A673 (cell line): ENCODE data around the gene PIK3R1. TPM values are rescaled to one million over a fixed set of nuclear protein-coding genes. Genes with fewer than 3 reads are reported as not detected.

Experiments
- BruUV-seq: library from RNA; stranded (reverse); fragments of 400-500 nt; replicated peaks from 2 replicates; lab custom pipeline; 2021; lab: Mats Ljungman, UMichigan
- CTCF ChIA-PET: fragments of 300-600 bp; sonication (Branson Sonifier 250); formaldehyde crosslinking; loops from one replicate; lab custom pipeline; 2022; ENCODE audit warnings: antibody characterized with exemption; lab: Charles Lee
- POLR2A ChIA-PET: fragments of 300-600 bp; sonication (Branson Sonifier 250); formaldehyde crosslinking; loops from one replicate; lab custom pipeline; 2022; ENCODE audit warnings: antibody characterized with exemption; ENCODE audit not compliant: low non-redundant PET; lab: Charles Lee
- DNase-seq: peaks from one replicate; pipeline ENCODE4 v3.0.0-alpha.2; 2015; ENCODE audit warnings: low spot score
- H3K27ac ChIP-seq: fragments of 200-600 bp; sonication (generic); 2 replicates; pipeline ENCODE4 v1.5.1; 2016; ENCODE audit warnings: mixed run types, low read depth, mild to moderate bottlenecking, mixed read lengths, antibody characterized with exemption, low read length; ENCODE audit not compliant: poor library complexity, severe bottlenecking
- H3K27me3 ChIP-seq: fragments of 200-600 bp; sonication (generic); replicated peaks from 2 replicates; pipeline ENCODE4 v1.6.1; 2017; ENCODE audit warnings: mixed run types, low read depth, mild to moderate bottlenecking, mixed read lengths, antibody characterized with exemption, low read length; ENCODE audit not compliant: insufficient read depth, poor library complexity
- H3K36me3 ChIP-seq: fragments of 200-600 bp; sonication (generic); 2 replicates; pipeline ENCODE4 v1.6.1; 2016; ENCODE audit warnings: mixed run types, mild to moderate bottlenecking, mixed read lengths, antibody characterized with exemption, low read length; ENCODE audit not compliant: insufficient read depth, poor library complexity, severe bottlenecking
- H3K4me1 ChIP-seq: fragments of 200-600 bp; sonication (generic); 2 replicates; pipeline ENCODE4 v1.6.1; 2017; ENCODE audit warnings: mixed run types, mild to moderate bottlenecking, mixed read lengths, antibody characterized with exemption, low read length; ENCODE audit not compliant: insufficient read depth, poor library complexity, severe bottlenecking
- H3K4me3 ChIP-seq: fragments of 200-600 bp; sonication (generic); 2 replicates; pipeline ENCODE4 v1.5.1; 2016; ENCODE audit warnings: low read depth, mixed run types, mild to moderate bottlenecking, mixed read lengths, low read length; ENCODE audit not compliant: poor library complexity, severe bottlenecking
- H3K9me3 ChIP-seq: fragments of 200-600 bp; sonication (generic); 2 replicates; pipeline ENCODE4 v1.6.1; 2016; ENCODE audit warnings: mixed run types, low read depth, mild to moderate bottlenecking, mixed read lengths, antibody characterized with exemption, low read length; ENCODE audit not compliant: poor library complexity, severe bottlenecking
- CTCF ChIP-seq: fragments of 300-800, 200-600 bp; sonication (generic); conservative IDR thresholded peaks from 2 replicates; pipeline ENCODE4 v1.5.1; 2017; ENCODE audit warnings: low read depth, mild to moderate bottlenecking, antibody characterized with exemption, low read length, moderate library complexity, mixed read lengths
- EZH2 ChIP-seq: fragments of 200-600 bp; sonication (generic); IDR thresholded peaks from 2 replicates; pipeline ENCODE4 v1.6.1; 2017; ENCODE audit warnings: borderline replicate concordance, low read depth, mild to moderate bottlenecking, mixed read lengths, antibody characterized with exemption, low read length; ENCODE audit not compliant: poor library complexity, severe bottlenecking
- intact Hi-C: fragments of 100-400 bp; cut with micrococcal nuclease; formaldehyde crosslinking; loops from one replicate; pipeline ENCODE4 v1.10.0; 2022; ENCODE audit not compliant: unreplicated experiment
- total RNA-seq: library from RNA; stranded (reverse); gene quantifications from 2 replicates; pipeline ENCODE4 v1.2.3, GENCODE V29; 2021

Gene PIK3R1
- total RNA-seq, 1 experiment from 2014 or later, result 57.9 TPM

- DNase-seq, result no peak
- Histone ChIP-seq H3K27me3 (no peaks in the 10 kb centered on the region), H3K9me3 (no peaks in the 10 kb centered on the region), H3K4me3 (no peak overlapping the region), H3K27ac (no peak overlapping the region), H3K4me1 (peaks cover 53% of the 10 kb centered on the region), H3K36me3 (no peaks in the 10 kb centered on the region)
- TF ChIP-seq CTCF, result no peak
- TF ChIP-seq EZH2, result no peak
- BruUV-seq, result no TSS peak
- ChIA-PET POLR2A (interaction anchor here (0.7 kb wide), 1 partner anchor 345 kb away, joined by 4 read pairs; no protein-coding TSS in a partner anchor), CTCF (no interaction called here)
- intact Hi-C loops, result no loop called here
Measured at GRCh38 chr5:68237715-68238114, 22.2 kb downstream of the PIK3R1 start.

- H3K36me3 ChIP-seq, result peaks cover 3% of the 10 kb centered on the region
- H3K9me3 ChIP-seq, result no peaks in the 10 kb centered on the region
- no peaks in the 10 kb centered on the region for H3K27me3 ChIP-seq
- H3K27ac ChIP-seq, result no peak overlapping the region
- intact Hi-C loops, result no loop called here
- no peak overlapping the region for H3K4me3 ChIP-seq
- ChIA-PET CTCF (no interaction called here), POLR2A (no interaction called here)
- no TSS peak for BruUV-seq
- no peak for DNase-seq
- TF ChIP-seq EZH2 (no peak), CTCF (no peak)
- H3K4me1 ChIP-seq, result peaks cover 70% of the 10 kb centered on the region
Measured at GRCh38 chr5:68239487-68239886, 23.9 kb downstream of the PIK3R1 start.

- DNase-seq, result no peak
- CTCF ChIA-PET, result no interaction called here
- Histone ChIP-seq H3K36me3 (peaks cover 3% of the 10 kb centered on the region), H3K4me3 (no peak overlapping the region), H3K27ac (no peak overlapping the region), H3K27me3 (no peaks in the 10 kb centered on the region), H3K4me1 (peaks cover 77% of the 10 kb centered on the region), H3K9me3 (no peaks in the 10 kb centered on the region)
- BruUV-seq, result no TSS peak
- POLR2A ChIA-PET, result no interaction called here
- intact Hi-C loops, result no loop called here
- TF ChIP-seq CTCF, result no peak
- no peak for TF ChIP-seq EZH2
Measured at GRCh38 chr5:68240202-68240601, 24.6 kb downstream of the PIK3R1 start.
